ENCODE results near the gene CRYGD.
"Not testable (repeated sequence)": the region's sequence is repeated elsewhere in the genome, so short reads cannot be mapped to it uniquely, and the experiment has no call there.

CRYGD gene

DNA sequence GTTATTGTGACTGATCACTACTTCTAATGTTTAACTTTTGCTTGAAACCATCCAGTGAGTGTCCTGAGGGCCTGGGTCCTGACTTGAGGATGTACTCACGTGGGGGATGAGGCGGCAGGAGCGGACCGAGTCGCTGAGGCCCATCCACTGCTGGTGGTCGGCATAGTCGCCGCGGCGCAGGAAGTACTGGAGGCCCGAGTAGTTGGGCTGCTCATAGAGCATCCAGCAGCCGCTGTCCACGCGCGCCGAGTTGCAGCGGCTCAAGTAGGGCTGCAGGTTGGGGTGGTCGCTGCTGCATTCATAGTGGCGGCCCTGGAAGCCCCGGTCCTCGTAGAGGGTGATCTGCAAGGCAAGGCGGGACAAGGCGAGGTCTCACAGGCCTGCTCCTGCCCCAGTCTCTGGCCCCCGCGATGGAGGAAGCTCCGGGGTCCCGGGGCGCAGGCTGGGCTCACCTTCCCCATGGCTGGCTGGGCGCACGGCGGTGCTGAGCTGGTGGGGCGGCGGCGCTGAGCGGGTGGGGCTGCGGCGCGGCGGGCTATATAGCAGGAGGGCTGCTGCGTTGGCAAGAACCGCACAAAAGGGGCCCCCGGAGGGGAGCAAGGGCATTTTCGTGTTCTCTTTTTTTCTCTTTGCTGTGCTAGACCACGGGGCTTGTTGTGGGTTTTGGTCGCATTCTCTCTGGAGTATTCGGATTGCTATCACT is at the start of gene CRYGD:
Gene CRYGD (minus strand): TSS at position 512 of the 703 bp plus-strand sequence. CDS start 51 bp downstream, at position 461.
- not testable (repeated sequence) for DNase-seq

DNA sequence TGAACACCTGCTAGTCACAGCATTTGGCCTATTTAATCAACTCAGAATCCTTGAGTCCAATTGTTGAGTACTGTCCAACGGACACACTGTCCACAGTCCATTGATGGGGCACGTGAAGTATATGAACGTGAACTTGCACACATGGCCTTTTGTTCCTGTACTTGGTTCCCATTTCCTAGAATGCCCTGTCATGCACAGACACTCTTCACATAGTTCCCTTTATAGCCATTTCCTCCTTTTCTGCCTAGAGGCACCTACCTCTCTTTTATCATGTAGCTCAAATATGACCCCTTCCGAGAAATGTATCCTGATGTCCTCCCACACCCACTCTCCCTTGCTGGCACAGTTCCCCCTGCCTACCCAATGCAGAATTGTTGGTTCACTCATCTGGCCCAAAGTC is 47.8 kb upstream of the CRYGD start:
- no peak for DNase-seq

- DNase-seq, result no peak
Measured at GRCh38 chr2:208164951-208165755, 40.8 kb upstream of the CRYGD start.

GRCh38 chr2:208163489-208163888 is 39.2 kb upstream of the CRYGD start, which contains the start of gene CRYGA:
TSS of gene CRYGA (minus strand) at chr2:208163589. CDS start at chr2:208163556, 33 bp downstream.
- no peak for DNase-seq

- DNase-seq, result no peak
Measured at GRCh38 chr2:208156439-208156838, 32.1 kb upstream of the CRYGD start.

DNA sequence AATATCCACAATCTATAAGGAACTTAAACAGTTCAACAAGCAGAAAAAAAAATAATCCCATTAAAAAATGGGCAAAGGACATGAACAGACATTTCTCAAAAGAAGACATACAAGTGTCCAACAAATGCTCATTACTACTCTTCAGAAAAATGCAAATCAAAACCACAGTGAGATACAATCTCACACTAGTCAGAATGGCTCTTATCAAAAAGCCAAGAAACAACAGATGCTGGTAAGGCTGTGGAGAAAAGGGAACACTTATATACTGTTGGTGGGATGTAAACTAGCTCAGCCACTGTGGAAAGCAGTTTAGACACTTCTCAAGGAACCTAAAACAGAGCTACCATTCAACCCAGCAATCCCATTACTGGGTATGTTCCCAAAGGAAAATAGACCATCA is 28.8 kb upstream of the CRYGD start:
- DNase-seq, result no peak

DNA sequence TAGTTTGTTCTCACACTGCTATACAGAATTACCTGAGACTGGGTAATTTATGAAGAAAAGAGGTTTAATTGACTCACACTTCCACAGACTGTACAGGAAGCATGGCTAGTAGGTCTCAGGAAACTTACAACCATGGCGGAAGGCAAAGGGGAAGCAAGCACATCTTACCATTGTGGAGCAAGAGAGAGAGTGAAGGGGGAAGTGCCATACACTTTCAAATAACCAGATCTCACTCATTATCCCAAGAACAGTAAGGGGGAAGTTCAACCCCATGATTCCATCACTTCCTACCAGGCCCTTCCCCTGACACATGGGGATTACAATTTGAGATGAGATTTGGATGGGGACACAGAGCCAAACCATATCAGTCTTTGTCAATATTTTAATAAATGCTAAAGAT is 26.6 kb upstream of the CRYGD start:
- DNase-seq, result no peak

- no peak for DNase-seq
Measured at GRCh38 chr2:208150094-208150493, 25.8 kb upstream of the CRYGD start.

GRCh38 chr2:208148803-208149202 is 24.5 kb upstream of the CRYGD start:
- no peak for DNase-seq

DNA sequence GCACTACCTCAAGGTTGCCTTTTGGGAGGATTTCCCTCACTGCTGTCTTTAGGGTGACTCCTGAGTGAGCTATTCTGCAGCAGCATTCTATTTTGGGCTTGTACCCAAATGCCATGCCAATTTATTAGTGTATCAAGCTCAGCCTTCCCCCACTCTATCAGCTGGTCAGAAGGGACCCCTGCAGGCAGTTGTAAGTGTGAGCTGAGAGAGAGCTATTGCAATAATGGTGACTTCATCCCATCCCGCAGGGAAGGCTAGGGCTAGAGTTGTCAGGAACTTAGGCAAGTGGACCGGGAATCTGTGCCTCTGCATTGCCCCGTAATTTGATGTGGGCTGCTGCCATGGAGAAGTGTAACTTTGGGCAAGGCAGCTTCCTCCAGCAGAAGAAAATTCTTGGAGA is 23.4 kb upstream of the CRYGD start:
- no peak for DNase-seq

GRCh38 chr2:208147008-208147407 is 22.7 kb upstream of the CRYGD start:
- no peak for DNase-seq

- no peak for DNase-seq
Measured at GRCh38 chr2:208146006-208146405, 21.7 kb upstream of the CRYGD start, which contains the start of gene CRYGB. TSS of gene CRYGB (minus strand) at chr2:208146158. CDS start at chr2:208146120, 38 bp downstream.

GRCh38 chr2:208142925-208143799 is 18.8 kb upstream of the CRYGD start:
- peak; percentile 53 for DNase-seq

DNA sequence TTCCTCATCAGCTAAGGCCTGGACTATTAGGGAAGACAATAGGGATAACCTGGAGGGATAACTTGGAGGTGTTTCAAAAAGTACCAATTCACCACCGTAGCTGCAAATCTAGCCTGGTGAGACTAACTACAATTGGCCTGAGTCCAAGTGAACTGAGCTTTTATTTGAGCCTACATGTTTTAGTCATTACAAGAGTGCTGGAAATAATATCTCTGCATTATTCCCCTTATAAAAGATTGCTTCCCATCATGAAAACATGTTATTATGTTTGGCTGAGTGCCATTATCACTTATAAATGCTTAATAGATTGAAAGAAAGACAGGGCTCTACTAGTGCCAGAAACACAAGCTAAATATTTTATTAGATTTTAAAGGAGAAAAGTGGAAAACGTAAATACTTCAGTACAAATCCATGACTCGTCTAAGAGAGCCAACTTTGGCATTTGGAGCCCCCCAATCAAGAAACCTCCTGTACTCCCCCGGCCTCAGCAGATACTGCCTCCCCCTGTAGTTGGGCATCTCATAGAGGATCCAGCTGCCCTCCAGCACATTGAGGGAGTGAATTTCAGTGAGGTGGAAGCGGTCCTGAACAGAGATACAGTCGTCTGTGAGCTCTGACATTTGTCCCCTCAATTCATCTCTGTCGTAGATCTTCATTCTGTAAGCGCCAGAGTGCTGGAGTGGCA is 18.1 kb upstream of the CRYGD start:
- peak; percentile 73 for DNase-seq

- no peak for DNase-seq
Measured at GRCh38 chr2:208139447-208139846, 15.1 kb upstream of the CRYGD start.

DNA sequence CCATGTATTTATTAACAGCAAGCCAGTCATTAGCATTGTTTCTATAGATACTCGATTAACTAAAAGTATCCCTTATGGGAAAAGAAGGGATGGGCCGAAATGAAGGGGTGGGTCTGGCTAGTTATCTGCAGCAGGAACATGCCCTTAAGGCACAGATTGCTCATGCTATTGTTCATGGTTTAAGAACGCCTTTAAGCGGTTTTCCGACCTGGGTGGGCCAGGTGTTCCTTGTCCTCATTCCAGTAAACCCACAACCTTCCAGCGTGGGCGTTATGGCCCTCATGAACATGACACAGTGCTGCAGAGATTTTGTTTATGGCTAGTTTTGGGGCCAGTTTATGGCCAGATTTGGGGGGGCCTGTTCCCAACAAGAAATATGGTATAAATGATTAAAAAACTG is 14.0 kb upstream of the CRYGD start:
- not testable (repeated sequence) for DNase-seq

GRCh38 chr2:208136716-208137094 is 12.4 kb upstream of the CRYGD start:
- no peak for DNase-seq

GRCh38 chr2:208135794-208136715 is 11.7 kb upstream of the CRYGD start:
- no peak for DNase-seq

DNA sequence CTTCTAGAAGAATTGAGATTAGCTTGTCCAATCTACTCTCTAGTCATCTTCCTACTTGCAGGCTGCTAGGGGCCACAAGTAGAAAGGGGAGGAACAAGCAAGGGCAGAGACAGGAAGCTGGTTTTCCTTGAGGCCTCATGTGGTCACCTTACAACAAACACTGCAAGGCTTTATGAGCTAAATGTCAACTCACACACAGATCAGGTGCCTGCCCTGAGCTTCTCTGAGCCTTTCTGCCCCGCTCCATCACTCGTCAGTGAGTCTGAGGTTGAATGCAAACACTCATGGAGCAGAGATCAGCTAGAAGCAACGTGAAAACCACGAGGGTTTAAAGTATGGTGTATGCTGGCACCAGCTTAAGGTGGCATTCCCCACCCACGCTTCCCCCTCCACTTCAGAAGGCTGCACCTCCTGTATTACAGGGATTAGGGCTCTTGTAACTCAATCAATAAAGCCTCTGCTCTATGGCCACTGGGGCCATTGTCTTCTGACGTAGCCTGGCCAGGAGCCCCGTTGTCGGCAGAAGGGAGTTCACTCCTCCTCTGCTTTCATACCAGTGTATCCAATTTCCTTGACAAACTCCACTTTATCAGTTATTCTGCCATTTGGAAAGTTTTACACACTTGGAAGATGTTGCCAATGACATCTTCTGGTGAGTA is 10.7 kb upstream of the CRYGD start:
- no peak for DNase-seq

GRCh38 chr2:208130712-208131110 is 6.4 kb upstream of the CRYGD start:
- DNase-seq, result no peak

All from NCI-H1436 (cell line).